ENCODE measurements around the gene PLXNA4.

Gene PLXNA4

DNA sequence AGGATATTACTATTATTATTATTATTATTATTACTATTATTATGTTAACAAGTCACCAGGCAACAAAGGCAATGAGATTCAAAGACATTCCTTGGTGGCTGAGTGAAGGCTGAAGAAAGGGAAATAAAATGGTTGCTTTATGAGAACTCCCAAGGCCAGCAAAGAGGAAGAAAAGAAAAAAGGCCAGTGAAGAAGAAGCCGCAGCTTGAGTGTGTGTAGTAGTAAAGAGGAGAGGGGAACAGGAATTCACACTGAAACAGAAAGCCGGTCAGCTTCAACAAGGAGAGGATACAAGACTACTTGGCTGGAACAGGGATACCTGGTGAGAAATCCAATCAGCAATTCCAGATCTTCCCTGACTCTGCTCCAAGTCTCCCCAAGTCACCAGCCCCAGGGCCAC is 42.4 kb downstream of the PLXNA4 start:
- DNase-seq (ENCODE audit: low read depth in 2 of 2), result no peak

GRCh38 chr7:132532281-132532680 is 44.0 kb downstream of the PLXNA4 start:
- DNase-seq (ENCODE audit: low read depth in 2 of 2), result no peak

DNA sequence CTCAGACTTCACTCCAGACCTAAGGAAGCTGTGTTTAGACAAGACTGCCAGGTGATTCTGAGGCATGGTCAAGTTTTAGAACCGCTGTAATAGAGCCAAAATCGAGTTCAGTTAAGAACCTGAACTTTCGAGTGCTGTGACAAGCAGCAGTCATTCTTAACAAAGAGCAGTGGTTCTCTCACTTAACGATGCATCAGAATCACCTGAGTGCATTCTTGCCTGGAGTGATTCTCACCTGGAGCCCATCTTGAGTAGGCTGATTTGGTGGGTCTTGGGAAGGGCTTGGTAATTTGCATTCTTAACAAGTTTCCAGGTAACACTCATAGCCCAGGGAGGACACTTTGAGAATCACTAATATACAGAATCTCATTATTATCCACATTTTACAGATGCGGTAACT is 44.7 kb downstream of the PLXNA4 start:
- no peak for DNase-seq (ENCODE audit: low read depth in 2 of 2)

- DNase-seq (ENCODE audit: low read depth in 2 of 2), result no peak
Measured at GRCh38 chr7:132528695-132529094, 47.6 kb downstream of the PLXNA4 start.

DNA sequence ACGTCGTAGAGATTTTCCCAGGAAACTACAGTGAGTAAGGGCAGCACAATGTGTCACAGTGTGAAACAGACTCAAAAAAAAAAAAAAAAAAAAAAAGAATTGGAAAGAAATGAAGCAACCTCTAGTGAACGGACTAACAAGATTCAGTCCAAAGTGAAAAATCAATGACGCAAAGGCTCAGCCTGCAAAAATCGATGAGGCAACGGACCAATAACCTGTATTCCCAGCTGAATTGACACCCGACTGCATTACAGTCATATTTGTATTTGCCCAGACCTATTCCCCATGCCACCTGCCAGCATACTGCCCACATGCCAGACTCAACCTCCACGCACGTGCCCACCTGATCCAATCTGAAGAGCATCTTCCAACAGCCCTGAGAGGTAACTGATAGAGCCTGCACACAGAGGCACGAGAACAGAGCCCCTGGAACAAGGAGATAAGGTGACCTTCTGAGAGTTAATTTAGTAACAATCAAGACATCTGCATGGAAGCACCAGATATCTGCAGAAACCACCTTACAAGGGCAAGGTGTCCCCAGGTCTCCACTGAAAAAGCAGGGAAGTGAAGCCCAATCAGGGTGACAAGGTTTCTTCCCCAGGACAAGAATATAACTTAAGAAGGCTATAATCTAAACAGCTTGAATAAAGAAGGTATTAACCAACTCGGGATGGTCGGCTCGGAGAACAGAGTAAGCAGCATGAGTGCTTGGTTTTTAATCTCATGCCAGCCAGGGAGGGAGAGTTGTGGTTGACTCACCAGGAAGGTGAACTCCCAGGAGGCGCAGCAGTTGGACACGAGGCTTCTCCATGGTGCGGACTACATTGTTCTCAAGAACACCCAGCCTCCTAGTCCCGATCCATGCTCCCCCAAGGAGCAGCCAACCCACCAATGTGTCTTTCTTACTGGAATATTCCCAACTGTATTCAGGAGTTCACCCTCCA is 48.5 kb downstream of the PLXNA4 start:
- no peak for DNase-seq (ENCODE audit: low read depth in 2 of 2)

DNA sequence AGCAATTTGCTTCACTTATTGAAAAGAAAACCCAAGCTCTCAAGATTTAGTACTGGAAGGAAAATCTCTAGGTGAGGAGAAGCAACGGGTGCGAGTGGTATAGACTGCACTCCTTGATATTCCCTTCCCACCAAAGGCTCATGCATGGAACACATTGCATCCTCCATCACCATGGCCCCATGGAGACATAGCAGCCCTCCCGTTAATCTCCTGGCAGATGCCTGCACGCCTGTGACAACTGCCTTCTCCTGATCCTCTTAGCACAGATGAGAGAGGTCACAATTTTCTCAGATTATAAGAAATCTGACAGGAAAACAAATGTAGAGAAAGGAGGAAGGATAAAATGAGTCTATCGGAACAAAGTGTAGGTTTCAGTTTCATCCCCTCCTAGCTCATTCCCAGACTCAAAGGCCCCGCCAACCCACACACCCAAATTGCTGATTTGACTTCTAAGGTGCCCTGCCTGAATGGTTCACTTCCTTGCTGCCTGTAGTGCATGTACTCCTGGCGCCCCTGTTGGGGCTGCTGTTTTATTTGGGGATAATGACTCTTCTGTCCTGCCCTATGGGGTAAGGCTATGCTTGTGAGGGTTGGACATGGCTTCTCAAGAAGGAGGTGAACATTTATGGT is 50.0 kb downstream of the PLXNA4 start:
- DNase-seq (ENCODE audit: low read depth in 2 of 2), result peak; percentile 6 to 11

- no peak for DNase-seq (ENCODE audit: low read depth in 2 of 2)
Measured at GRCh38 chr7:132521423-132521822, 54.8 kb downstream of the PLXNA4 start.

DNA sequence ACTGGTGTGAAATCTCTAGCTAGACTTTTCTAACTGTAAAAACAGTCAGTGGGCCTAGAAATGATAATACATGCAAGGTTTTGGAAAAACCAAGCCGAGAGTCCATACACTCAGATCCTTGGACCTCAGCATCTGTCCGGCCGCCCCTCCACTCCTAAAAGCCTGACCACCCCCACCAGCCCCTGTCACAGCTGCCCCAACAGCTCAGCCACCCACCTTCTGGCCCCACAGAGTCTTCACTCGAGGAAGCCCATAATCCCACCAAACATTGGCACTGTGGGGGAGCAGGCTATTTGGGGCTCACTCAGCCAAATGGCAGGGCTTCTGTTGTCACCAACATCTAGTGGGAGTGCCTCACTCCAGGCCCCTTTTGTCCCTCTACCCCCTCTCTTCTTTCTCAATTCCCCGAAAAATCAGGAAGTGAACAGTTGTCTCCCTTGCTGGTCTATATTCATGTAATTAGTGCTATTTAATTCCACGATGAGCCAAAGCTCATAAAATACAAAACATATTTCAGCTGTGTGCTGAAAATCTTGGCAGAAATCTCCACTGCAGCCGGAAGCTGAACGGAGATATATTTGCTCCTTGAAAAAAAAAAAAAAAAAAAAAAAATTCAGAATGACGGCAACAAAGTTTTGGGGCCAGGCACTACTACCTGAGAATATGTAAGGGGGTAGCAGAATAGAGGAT is 55.5 kb downstream of the PLXNA4 start:
- no peak for DNase-seq (ENCODE audit: low read depth in 2 of 2)

DNA sequence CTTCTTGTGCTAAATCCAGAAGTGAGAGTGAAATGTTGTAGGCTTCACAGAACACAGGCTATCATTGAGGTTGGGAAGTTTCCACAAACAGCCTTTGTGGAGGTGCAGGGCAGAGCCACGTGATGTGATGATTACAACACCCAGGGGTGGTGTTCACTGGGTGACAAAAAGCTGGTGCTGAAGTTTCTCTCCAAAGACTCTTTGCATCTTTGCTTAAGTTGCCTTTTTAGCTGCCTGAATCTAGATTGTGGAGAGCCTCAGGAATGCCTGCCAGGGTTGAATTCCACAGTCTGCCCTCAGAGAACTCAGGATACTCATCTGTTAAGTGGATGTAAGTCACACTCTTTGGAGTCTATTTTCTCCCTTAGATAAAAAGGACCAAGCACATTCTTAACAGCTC is 56.3 kb downstream of the PLXNA4 start:
- no peak for DNase-seq (ENCODE audit: low read depth in 2 of 2)

GRCh38 chr7:132518839-132519173 is 57.5 kb downstream of the PLXNA4 start:
- no peak for DNase-seq (ENCODE audit: low read depth in 2 of 2)

GRCh38 chr7:132518102-132518838 is 58.0 kb downstream of the PLXNA4 start:
- DNase-seq (ENCODE audit: low read depth in 2 of 2), result no peak

DNA sequence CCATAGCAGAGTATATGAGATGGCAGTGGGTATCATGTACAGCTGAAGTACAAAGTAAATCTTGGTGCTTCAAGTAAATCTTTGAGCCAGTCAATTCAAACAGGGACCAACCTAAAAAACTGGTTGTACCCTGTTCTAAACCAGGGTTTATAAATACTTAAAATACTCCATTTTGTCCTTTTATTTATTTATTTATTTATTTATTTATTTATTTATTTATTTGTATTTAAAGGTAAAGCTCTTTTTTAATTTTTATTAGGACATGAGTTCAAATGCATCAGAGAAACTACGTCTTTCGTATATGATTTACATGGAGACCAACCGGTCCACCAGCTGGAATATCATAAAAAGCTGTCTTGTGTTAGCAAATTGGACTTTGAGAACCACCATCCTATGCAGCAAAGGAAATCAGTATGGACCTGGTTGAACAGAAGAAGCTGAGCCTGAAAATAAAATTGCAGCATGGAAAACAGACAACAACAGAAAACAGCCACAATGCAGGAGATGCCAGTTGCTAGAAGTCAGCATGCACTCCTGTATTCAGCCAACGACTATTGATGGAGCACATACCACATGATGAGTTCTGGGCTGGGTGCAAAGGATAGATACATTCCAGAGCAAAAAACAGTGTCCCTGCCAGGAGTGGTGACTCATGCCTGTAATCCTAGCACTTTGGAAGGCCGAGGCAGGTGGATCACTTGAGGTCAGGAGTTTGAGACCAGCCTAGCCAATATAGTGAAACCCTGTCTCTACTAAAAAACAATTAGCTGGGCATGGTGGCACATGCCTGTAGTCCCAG is 60.0 kb downstream of the PLXNA4 start:
- DNase-seq (ENCODE audit: low read depth in 2 of 2), result no peak

- DNase-seq (ENCODE audit: low read depth in 2 of 2), result no peak
Measured at GRCh38 chr7:132515181-132515580, 61.1 kb downstream of the PLXNA4 start.

DNA sequence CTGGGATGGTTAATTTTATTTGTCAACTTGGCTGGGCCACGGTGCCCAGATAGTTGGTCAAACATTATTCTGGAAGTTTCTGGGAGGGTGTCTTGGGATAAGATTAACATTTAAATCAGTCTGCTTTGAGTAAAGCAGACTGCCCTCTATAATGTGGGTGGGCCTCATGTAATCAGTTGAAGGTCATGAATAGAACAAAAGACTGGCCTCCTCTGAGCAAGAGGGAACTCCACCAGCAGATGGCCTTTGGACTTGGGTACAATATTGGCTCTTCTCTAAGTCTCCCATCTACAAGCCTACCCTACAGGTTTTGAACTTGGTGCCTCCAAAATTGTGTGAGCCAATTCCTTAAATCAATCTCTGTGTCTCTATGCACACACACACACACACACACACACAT is 61.8 kb downstream of the PLXNA4 start:
- DNase-seq (ENCODE audit: low read depth in 2 of 2), result no peak

DNA sequence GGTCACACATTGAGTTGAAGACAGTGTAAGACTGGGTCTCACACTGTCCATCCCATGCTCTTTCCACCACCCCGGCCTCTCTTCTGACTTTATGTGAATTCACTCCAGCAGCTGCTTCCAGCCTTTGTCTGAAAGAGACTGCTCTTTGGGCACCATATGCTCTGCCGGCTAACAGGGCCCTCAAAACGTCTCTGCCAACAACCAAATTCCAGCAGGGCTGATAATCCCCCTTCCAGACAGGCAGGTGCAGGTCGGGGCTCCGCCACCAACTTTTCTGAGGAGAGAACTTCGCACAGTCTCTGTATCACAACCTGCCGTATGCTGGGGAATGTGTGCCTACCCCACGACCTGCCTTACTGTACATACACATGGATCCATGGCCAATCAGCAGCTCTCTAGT is 64.3 kb downstream of the PLXNA4 start:
- no peak for DNase-seq (ENCODE audit: low read depth in 2 of 2)

- DNase-seq (ENCODE audit: low read depth in 2 of 2), result no peak
Measured at GRCh38 chr7:132511387-132511786, 64.9 kb downstream of the PLXNA4 start.

DNA sequence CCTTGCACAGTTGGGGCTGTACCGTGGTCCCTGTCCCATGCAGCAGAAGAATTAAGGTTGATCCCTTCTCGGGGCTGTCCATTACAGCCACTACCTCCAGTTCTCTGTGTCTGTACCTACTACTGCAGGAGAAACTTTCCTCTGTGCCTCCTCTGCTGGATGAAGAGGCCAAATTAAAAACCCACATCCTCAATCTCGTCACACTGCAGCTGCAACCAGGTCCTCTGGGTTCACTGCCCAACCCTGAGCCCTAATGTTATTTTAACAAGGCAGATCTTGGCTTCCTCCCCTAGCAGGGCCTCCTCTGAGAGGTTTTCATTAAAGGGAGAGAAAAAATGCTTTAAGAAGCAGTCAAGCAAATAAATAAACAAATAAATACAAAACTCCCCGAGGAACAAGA is 66.6 kb downstream of the PLXNA4 start:
- DNase-seq (ENCODE audit: low read depth in 2 of 2), result no peak

DNA sequence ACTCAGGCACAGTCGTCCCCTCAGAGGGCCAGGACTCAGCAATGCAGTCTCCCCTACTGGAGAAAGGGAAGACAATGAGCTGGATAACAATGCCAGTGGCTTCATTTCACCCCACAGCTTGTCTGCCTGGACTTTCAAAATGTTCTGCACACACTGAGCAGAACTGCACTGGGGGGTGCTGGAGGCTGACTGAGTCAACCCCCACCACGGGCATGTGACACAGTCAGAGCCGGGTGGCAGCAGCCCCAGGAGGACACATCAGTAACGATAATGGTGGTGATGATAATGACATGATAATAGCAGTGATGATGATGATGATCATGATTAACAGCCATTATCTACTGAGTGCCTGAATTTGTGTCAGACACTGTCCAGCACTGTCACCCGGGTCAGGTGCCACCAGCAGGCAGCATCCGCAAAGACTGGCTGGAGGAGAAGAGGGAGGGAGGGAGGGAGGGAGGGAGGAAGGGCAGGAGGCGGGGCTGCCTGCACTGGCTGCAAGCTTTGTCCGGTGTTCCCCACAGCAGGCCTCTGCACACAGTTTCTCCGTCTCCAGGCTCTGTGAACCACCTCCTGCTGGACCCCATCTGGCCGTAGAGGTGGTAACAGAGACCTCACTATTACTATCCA is 67.4 kb downstream of the PLXNA4 start:
- no peak for DNase-seq (ENCODE audit: low read depth in 2 of 2)

GRCh38 chr7:132504852-132505251 is 71.4 kb downstream of the PLXNA4 start:
- no peak for DNase-seq (ENCODE audit: low read depth in 2 of 2)

- DNase-seq (ENCODE audit: low read depth in 2 of 2), result no peak
Measured at GRCh38 chr7:132504071-132504470, 72.2 kb downstream of the PLXNA4 start.

DNA sequence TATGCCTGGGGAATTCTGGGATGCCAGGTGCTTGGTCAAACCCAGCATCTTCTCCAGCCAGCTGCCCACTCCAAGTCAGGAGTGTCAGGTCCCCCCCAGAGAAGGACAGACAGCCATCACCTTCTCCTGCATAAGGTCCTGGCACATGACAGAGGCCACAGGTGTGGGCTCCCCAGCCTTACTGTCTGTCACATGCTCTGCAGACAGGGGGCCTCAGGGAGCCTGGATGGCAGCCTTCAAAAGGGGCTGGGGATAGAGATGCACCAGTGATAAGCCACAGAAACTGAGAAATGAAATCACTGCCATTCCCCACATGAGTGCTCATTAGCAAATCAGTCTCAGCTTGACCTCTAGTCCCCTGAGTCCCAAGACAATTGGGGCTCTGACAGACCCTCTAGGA is 72.9 kb downstream of the PLXNA4 start:
- DNase-seq (ENCODE audit: low read depth in 2 of 2), result no peak
